H1 (cell line): Measurements from ENCODE around the gene UBL5. TPM values are rescaled to one million over a fixed set of nuclear protein-coding genes. Genes with fewer than 3 reads are reported as not detected.

ENCODE experiments used
- ASH2L ChIP-seq: fragments of 200-600, 300-600 bp; sonication (generic); IDR thresholded peaks from one replicate; pipeline ENCODE4 v1.7.1; 2017; ENCODE audit warnings: low read length
- BACH1 ChIP-seq: IDR thresholded peaks from 2 replicates; pipeline ENCODE4 v1.6.1; 2012; ENCODE audit warnings: low read length, improper control_type of control experiment
- CBX5 ChIP-seq: fragments of 300-800, 300-1000 bp; sonication (generic); IDR thresholded peaks from 2 replicates; pipeline ENCODE4 v1.7.1; 2016; ENCODE audit warnings: antibody characterized with exemption, low read length, low read depth
- CBX8 ChIP-seq: fragments of 300-800, 300-1000 bp; sonication (generic); IDR thresholded peaks from 2 replicates; pipeline ENCODE4 v1.7.1; 2016; ENCODE audit warnings: low read depth, low read length, borderline replicate concordance
- CTCF ChIP-seq, 3 experiments: IDR thresholded peaks; 1 replicate in 2 of 3; 2 replicates in 1 of 3; pipeline versions ENCODE4 v1.5.1 to v1.6.1; 2011; ENCODE audit warnings: low read length in 3 of 3, mild to moderate bottlenecking in 3 of 3, inconsistent platforms in 2 of 3, low read depth in 1 of 3, moderate library complexity in 1 of 3; ENCODE audit not compliant: insufficient read depth in 1 of 3; ENCODE audit errors: control extremely low read depth in 1 of 3
- E2F6 ChIP-seq: IDR thresholded peaks from 2 replicates; pipeline ENCODE4 v1.6.1; 2012; ENCODE audit warnings: inconsistent platforms
- EP300 ChIP-seq, 2 experiments: IDR thresholded peaks; 1 replicate in 1 of 2; 2 replicates in 1 of 2; pipeline ENCODE4 v1.6.1; 2011 to 2012; ENCODE audit warnings: low read depth in 2 of 2, low read length in 2 of 2, mild to moderate bottlenecking in 2 of 2, borderline replicate concordance in 1 of 2, inconsistent platforms in 1 of 2, moderate library complexity in 1 of 2
- EZH2 ChIP-seq: fragments of 200-600 bp; sonication (generic); IDR thresholded peaks from 2 replicates; pipeline ENCODE4 v1.7.1; 2012; ENCODE audit warnings: low read depth, mild to moderate bottlenecking, moderate library complexity, low read length, inconsistent platforms; ENCODE audit not compliant: severe bottlenecking
- GTF2F1 ChIP-seq: IDR thresholded peaks from 2 replicates; pipeline ENCODE4 v1.6.1; 2012; ENCODE audit warnings: low read depth, low read length, improper control_type of control experiment, borderline replicate concordance
- KDM1A ChIP-seq: fragments of 200-600, 300-600 bp; sonication (generic); IDR thresholded peaks from 2 replicates; pipeline ENCODE4 v1.7.1; 2016; ENCODE audit warnings: mild to moderate bottlenecking, low read length, borderline replicate concordance
- MAFK ChIP-seq: IDR thresholded peaks from 2 replicates; pipeline ENCODE4 v1.6.1; 2012; ENCODE audit warnings: low read depth, mild to moderate bottlenecking, improper control_type of control experiment, low read length
- NANOG ChIP-seq: IDR thresholded peaks from 2 replicates; pipeline ENCODE4 v1.6.1; 2011; ENCODE audit warnings: low read length, low read depth, mild to moderate bottlenecking, inconsistent platforms; ENCODE audit not compliant: insufficient read depth, poor library complexity, severe bottlenecking
- POU5F1 ChIP-seq: IDR thresholded peaks from 2 replicates; pipeline ENCODE4 v1.6.1; 2011; ENCODE audit warnings: low read depth, mild to moderate bottlenecking, low read length, moderate library complexity
- RAD21 ChIP-seq, 2 experiments: IDR thresholded peaks in 1 of 2; conservative IDR thresholded peaks in 1 of 2; 2 replicates each; pipeline ENCODE4 v1.6.1; 2011; ENCODE audit warnings: low read depth in 2 of 2, low read length in 2 of 2, improper control_type of control experiment in 1 of 2, inconsistent platforms in 1 of 2, mild to moderate bottlenecking in 1 of 2, moderate library complexity in 1 of 2
- SIN3A ChIP-seq, 2 experiments: IDR thresholded peaks in 1 of 2; conservative IDR thresholded peaks in 1 of 2; 2 replicates each; pipeline ENCODE4 v1.6.1; 2011 to 2012; ENCODE audit warnings: low read length in 2 of 2, improper control_type of control experiment in 1 of 2, low read depth in 1 of 2, mild to moderate bottlenecking in 1 of 2
- SIX5 ChIP-seq: IDR thresholded peaks from 2 replicates; pipeline ENCODE4 v1.6.1; 2011; ENCODE audit warnings: mild to moderate bottlenecking, low read depth, low read length
- SP1 ChIP-seq: IDR thresholded peaks from 2 replicates; pipeline ENCODE4 v1.6.1; 2011; ENCODE audit warnings: low read depth, low read length
- SP2 ChIP-seq: IDR thresholded peaks from 2 replicates; pipeline ENCODE4 v1.6.1; 2012; ENCODE audit warnings: mild to moderate bottlenecking, low read length, inconsistent platforms
- TBP ChIP-seq: IDR thresholded peaks from 2 replicates; pipeline ENCODE4 v1.6.1; 2011; ENCODE audit warnings: low read depth, low read length, improper control_type of control experiment
- ZNF274 ChIP-seq: IDR thresholded peaks from 2 replicates; pipeline ENCODE4 v1.7.0; 2012; ENCODE audit warnings: low read length, borderline replicate concordance; ENCODE audit errors: extremely low read depth
- polyA plus RNA-seq, 7 experiments: library from polyadenylated mRNA; depleted of rRNA in 3 of 7; stranded (reverse) in 5 of 7; unstranded in 2 of 7; fragments of >200 nt in 5 of 7; fragments of 200-250 nt in 2 of 7; gene quantifications; 1 replicate in 5 of 7; 2 replicates in 1 of 7; 4 replicates in 1 of 7; pipeline versions ENCODE4 v1.2.1 to v1.2.3, GENCODE V29; 2011 to 2013; ENCODE audit warnings: missing spikeins in 2 of 7, mixed read lengths in 2 of 7
- total RNA-seq: library from RNA; stranded (reverse); fragmentation: NEBNext Ultra II Directional; extraction: Animal tissue kit (Norgen Biotek cat#: 25700); gene quantifications from 2 replicates; pipeline ENCODE4 v1.2.1, GENCODE V29; 2021

The UBL5 gene
- total and polyA plus RNA-seq, 2 of the 8 experiments (the other 6 are each of a cell fraction or from before 2014, with no cell fraction given) = 416 to 1,209 TPM

- TF ChIP-seq KDM1A (no peak), SP1 (no peak), BACH1 (no peak), TBP (peak; percentile 67; the same call in 1 of the 2 replicates), POU5F1 (no peak), GTF2F1 (no peak), EZH2 (no peak), EP300 (IDR thresholded peaks at IDR 0.05; ENCODE audit: borderline replicate concordance in 1 of 2, low read depth in 2 of 2, low read length in 2 of 2) (no peak), CBX8 (no peak), MAFK (no peak), ZNF274 (no peak), SIN3A (conservative IDR thresholded peaks at IDR 0.05 in 1 of 2, IDR thresholded peaks at IDR 0.05 in 1 of 2; ENCODE audit: low read depth in 1 of 2, low read length in 2 of 2) (peak; percentile 54 to 88; a peak in 2 of 4 replicates), SP2 (no peak), RAD21 (IDR thresholded peaks at IDR 0.05 in 1 of 2, conservative IDR thresholded peaks at IDR 0.05 in 1 of 2; ENCODE audit: low read depth in 2 of 2, low read length in 2 of 2) (no peak), NANOG (no peak), E2F6 (peak; percentile 42; the same call in 1 of the 2 replicates), ASH2L (peak; percentile 57), CTCF (IDR thresholded peaks at IDR 0.05; ENCODE audit: control extremely low read depth in 1 of 3, insufficient read depth in 1 of 3, low read depth in 1 of 3, low read length in 3 of 3) (no peak), CBX5 (no peak), SIX5 (no peak)
Measured at GRCh38 chr19:9818734-9819595, 8.8 kb upstream of the UBL5 start, which contains the start of gene FBXL12 (continued).
